H9 (cell line): ENCODE data around the gene COL4A2. TPM values are rescaled to one million over a fixed set of nuclear protein-coding genes. Genes with fewer than 3 reads are reported as not detected.

Source experiments
- DNase-seq: peaks from one replicate; pipeline ENCODE4 v3.0.0-alpha.2; 2017
- H2AFZ ChIP-seq: one replicate; pipeline ENCODE4 v1.6.1; 2013; ENCODE audit warnings: mild to moderate bottlenecking, low read length, control low read depth, moderate library complexity
- H2AK5ac ChIP-seq: 2 replicates; pipeline ENCODE4 v1.6.1; 2013; ENCODE audit warnings: low read length, control low read depth, mixed read lengths; ENCODE audit not compliant: insufficient read length
- H2BK120ac ChIP-seq: one replicate; pipeline ENCODE4 v1.6.1; 2013; ENCODE audit warnings: low read depth, mild to moderate bottlenecking, low read length, control low read depth, inconsistent platforms; ENCODE audit not compliant: poor library complexity, severe bottlenecking
- H2BK12ac ChIP-seq: 2 replicates; pipeline ENCODE4 v1.6.1; 2013; ENCODE audit warnings: low read length, control low read depth, mixed read lengths, low read depth; ENCODE audit not compliant: insufficient read length
- H2BK15ac ChIP-seq: 2 replicates; pipeline ENCODE4 v1.6.1; 2013; ENCODE audit warnings: low read depth, low read length, control low read depth
- H2BK20ac ChIP-seq: one replicate; pipeline ENCODE4 v1.6.1; 2013; ENCODE audit warnings: low read depth, mild to moderate bottlenecking, low read length, control low read depth, inconsistent platforms; ENCODE audit not compliant: poor library complexity, severe bottlenecking
- H2BK5ac ChIP-seq: 2 replicates; pipeline ENCODE4 v1.6.1; 2013; ENCODE audit warnings: low read length, control low read depth, mixed read lengths; ENCODE audit not compliant: insufficient read length
- H3K14ac ChIP-seq: 2 replicates; pipeline ENCODE4 v1.6.1; 2013; ENCODE audit warnings: low read length, control low read depth; ENCODE audit not compliant: insufficient read depth
- H3K18ac ChIP-seq: 2 replicates; pipeline ENCODE4 v1.6.1; 2013; ENCODE audit warnings: low read depth, mild to moderate bottlenecking, mixed read lengths, low read length, control low read depth; ENCODE audit not compliant: insufficient read length
- H3K23ac ChIP-seq: 2 replicates; pipeline ENCODE4 v1.6.1; 2013; ENCODE audit warnings: low read length, control low read depth, mixed read lengths, low read depth; ENCODE audit not compliant: insufficient read length
- H3K23me2 ChIP-seq: 2 replicates; pipeline ENCODE4 v1.6.1; 2013; ENCODE audit warnings: low read depth, mild to moderate bottlenecking, mixed read lengths, low read length, control low read depth; ENCODE audit not compliant: insufficient read length, poor library complexity, severe bottlenecking
- H3K27ac ChIP-seq: 2 replicates; pipeline ENCODE4 v1.5.1; 2013; ENCODE audit warnings: low read length, control low read depth, mixed read lengths, low read depth; ENCODE audit not compliant: insufficient read length
- H3K27me3 ChIP-seq: 2 replicates; pipeline ENCODE4 v1.6.1; 2013; ENCODE audit warnings: low read length, control low read depth, inconsistent platforms; ENCODE audit not compliant: insufficient read depth
- H3K4ac ChIP-seq: 2 replicates; pipeline ENCODE4 v1.6.1; 2013; ENCODE audit warnings: low read depth, mild to moderate bottlenecking, control low read depth, inconsistent platforms, low read length, moderate library complexity
- H3K4me1 ChIP-seq: 2 replicates; pipeline ENCODE4 v1.6.1; 2013; ENCODE audit warnings: low read length, control low read depth, inconsistent platforms; ENCODE audit not compliant: insufficient read depth
- H3K4me2 ChIP-seq: 2 replicates; pipeline ENCODE4 v1.6.1; 2013; ENCODE audit warnings: low read length, control low read depth, mixed read lengths; ENCODE audit not compliant: insufficient read length, insufficient read depth
- H3K56ac ChIP-seq: 2 replicates; pipeline ENCODE4 v1.6.1; 2013; ENCODE audit warnings: low read depth, mild to moderate bottlenecking, mixed read lengths, low read length, control low read depth; ENCODE audit not compliant: insufficient read length
- H3K79me1 ChIP-seq: 2 replicates; pipeline ENCODE4 v1.6.1; 2013; ENCODE audit warnings: low read depth, mild to moderate bottlenecking, moderate library complexity, low read length, control low read depth, inconsistent platforms; ENCODE audit not compliant: insufficient read depth, poor library complexity, severe bottlenecking
- H3K79me2 ChIP-seq: 2 replicates; pipeline ENCODE4 v1.6.1; 2013; ENCODE audit warnings: low read length, control low read depth, inconsistent platforms; ENCODE audit not compliant: insufficient read depth
- H3K9ac ChIP-seq: 2 replicates; pipeline ENCODE4 v1.6.1; 2013; ENCODE audit warnings: low read length, control low read depth, mixed read lengths; ENCODE audit not compliant: insufficient read length; ENCODE audit errors: extremely low read depth
- H3K9me3 ChIP-seq: one replicate; pipeline ENCODE4 v1.6.1; 2013; ENCODE audit warnings: low read depth, low read length, inconsistent platforms; ENCODE audit not compliant: control insufficient read depth
- H3T11ph ChIP-seq: one replicate; pipeline ENCODE4 v1.6.1; 2013; ENCODE audit warnings: mild to moderate bottlenecking, low read length, control low read depth, inconsistent platforms
- H4K20me1 ChIP-seq: one replicate; pipeline ENCODE4 v1.6.1; 2013; ENCODE audit not compliant: control insufficient read depth, insufficient read length, insufficient read depth
- H4K5ac ChIP-seq: 2 replicates; pipeline ENCODE4 v1.6.1; 2013; ENCODE audit warnings: low read depth, mild to moderate bottlenecking, mixed read lengths, low read length, control low read depth; ENCODE audit not compliant: insufficient read length
- H4K8ac ChIP-seq: replicated peaks from 2 replicates; pipeline ENCODE4 v1.6.1; 2013; ENCODE audit warnings: low read length, control low read depth, mixed read lengths, low read depth; ENCODE audit not compliant: insufficient read length
- H4K91ac ChIP-seq: 2 replicates; pipeline ENCODE4 v1.6.1; 2013; ENCODE audit warnings: low read depth, mild to moderate bottlenecking, moderate library complexity, mixed read lengths, low read length, control low read depth; ENCODE audit not compliant: insufficient read length
- H3K27ac Mint-ChIP-seq, 3 experiments: 2 replicates in 2 of 3; 3 replicates in 1 of 3; pipeline ENCODE4 v1.8.0; 2020 to 2021; ENCODE audit warnings: mixed read lengths in 3 of 3, mild to moderate bottlenecking in 1 of 3, moderate library complexity in 1 of 3
- H3K27me3 Mint-ChIP-seq: 2 replicates; pipeline ENCODE4 v1.8.0; 2021; ENCODE audit warnings: low read depth, mild to moderate bottlenecking, moderate library complexity, mixed read lengths
- H3K36me3 Mint-ChIP-seq, 3 experiments: 2 replicates in 2 of 3; 3 replicates in 1 of 3; pipeline ENCODE4 v1.8.0; 2020 to 2021; ENCODE audit warnings: low read depth in 3 of 3, mixed read lengths in 3 of 3; ENCODE audit not compliant: insufficient read depth in 1 of 3
- H3K4me1 Mint-ChIP-seq, 2 experiments: 2 replicates each; pipeline ENCODE4 v1.8.0; 2020; ENCODE audit warnings: mixed read lengths in 2 of 2
- H3K4me3 Mint-ChIP-seq, 2 experiments: 2 replicates in 1 of 2; 3 replicates in 1 of 2; pipeline ENCODE4 v1.8.0; 2020 to 2021; ENCODE audit warnings: mild to moderate bottlenecking in 2 of 2, mixed read lengths in 2 of 2, moderate library complexity in 1 of 2
- H3K9me3 Mint-ChIP-seq, 2 experiments: 2 replicates in 1 of 2; 3 replicates in 1 of 2; pipeline ENCODE4 v1.8.0; 2020; ENCODE audit warnings: mild to moderate bottlenecking in 2 of 2, mixed read lengths in 2 of 2, moderate library complexity in 1 of 2
- CTCF ChIP-seq: fragments of 200-600 bp; sonication (generic); conservative IDR thresholded peaks from 3 replicates; pipeline ENCODE4 v1.8.0; 2021; ENCODE audit warnings: antibody characterized with exemption, mild to moderate bottlenecking
- WGBS: extraction: QIAGEN DNeasy Blood & Tissue Kit; methylation state at CpG from one replicate; pipeline ENCODE4 v1.1.7; 2013; ENCODE audit warnings: missing lambda C conversion rate, low lambda C conversion rate, mixed read lengths; ENCODE audit not compliant: insufficient read length; ENCODE audit errors: extremely low coverage; 5-methylcytosine and 5-hydroxymethylcytosine counted together
- total RNA-seq: library from RNA; stranded (reverse); gene quantifications from 2 replicates; pipeline ENCODE4 v1.2.1, GENCODE V29; 2021

The COL4A2 gene
- total RNA-seq, 1 experiment from 2014 or later, result 76.5 TPM

- no peaks in the 10 kb centered on the region; a peak in 1 of 5 replicates for H3K9me3 Mint-ChIP-seq
- peak overlapping the region; percentile 75 to 86 for H3K4me3 Mint-ChIP-seq
- no peak for DNase-seq
- Histone ChIP-seq H3K23me2 (peaks cover 20% of the 10 kb centered on the region), H3K56ac (no peak overlapping the region), H4K8ac (no peak overlapping the region), H3K27me3 (no peaks in the 10 kb centered on the region; the same call in 1 of the 2 replicates), H3K23ac (no peak overlapping the region), H4K20me1 (no peaks in the 10 kb centered on the region), H3K4me2 (peak overlapping the region; percentile 70), H2AFZ (no peak overlapping the region), H3K18ac (no peak overlapping the region), H2AK5ac (no peak overlapping the region), H4K5ac (no peak overlapping the region), H3K9ac (no peak overlapping the region), H3T11ph (no peak overlapping the region), H3K14ac (no peak overlapping the region), H3K4me1 (no peaks in the 10 kb centered on the region), H2BK12ac (no peak overlapping the region), H3K79me1 (no peaks in the 10 kb centered on the region), H2BK120ac (no peak overlapping the region), H2BK20ac (no peak overlapping the region), H3K79me2 (peaks cover 2% of the 10 kb centered on the region; the same call in 1 of the 2 replicates), H3K27ac (no peak overlapping the region), H2BK5ac (no peak overlapping the region), H3K4ac (no peak overlapping the region), H3K9me3 (no peaks in the 10 kb centered on the region), H2BK15ac (no peak overlapping the region), H4K91ac (no peak overlapping the region)
- no CpG with 5 or more reads among the region's 2 CpGs for WGBS
- H3K4me1 Mint-ChIP-seq, result peaks cover 40 to 47% of the 10 kb centered on the region in 2 experiments
- peaks cover 36% of the 10 kb centered on the region for H3K27me3 Mint-ChIP-seq
- no peak overlapping the region for H3K27ac Mint-ChIP-seq
- H3K36me3 Mint-ChIP-seq, result peaks cover 4 to 6% (median 6%) of the 10 kb centered on the region in 3 experiments
- no peak for TF ChIP-seq CTCF
Measured at GRCh38 chr13:110305544-110305943, 1.5 kb upstream of the COL4A2 start.
